KG1 (cell line): ENCODE measurements around the gene TELO2.
"Not testable (repeated sequence)": the region's sequence is repeated elsewhere in the genome, so short reads cannot be mapped to it uniquely, and the experiment has no call there.

Experiments used
- DNase-seq: peaks from one replicate; lab custom pipeline; 2025; lab: John Stamatoyannopoulos, UW

The TELO2 gene

GRCh38 chr16:1475552-1476114, 17.5 kb upstream of the TELO2 start:
- DNase-seq, result no peak

GRCh38 chr16:1477033-1477432, 16.1 kb upstream of the TELO2 start:
- no peak for DNase-seq

DNA sequence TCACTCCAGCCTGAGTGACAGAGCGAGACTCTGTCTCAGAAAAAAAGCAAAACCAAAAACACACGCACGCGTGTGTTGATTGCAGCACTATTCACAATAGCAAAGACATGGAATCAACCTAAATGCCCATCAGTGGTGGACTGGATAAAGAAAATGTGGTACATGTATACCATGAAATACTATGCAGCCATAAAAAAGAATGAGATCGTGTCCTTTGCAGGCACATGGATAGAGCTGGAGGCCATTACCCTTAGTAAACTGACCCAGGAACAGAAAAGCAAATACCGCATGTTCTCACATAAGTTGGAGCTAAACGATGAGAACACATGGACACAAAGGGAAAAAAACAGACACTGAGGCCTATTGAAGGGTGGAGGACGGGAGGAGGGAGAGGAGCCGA, 14.2 kb upstream of the TELO2 start:
- DNase-seq, result not testable (repeated sequence)

DNA sequence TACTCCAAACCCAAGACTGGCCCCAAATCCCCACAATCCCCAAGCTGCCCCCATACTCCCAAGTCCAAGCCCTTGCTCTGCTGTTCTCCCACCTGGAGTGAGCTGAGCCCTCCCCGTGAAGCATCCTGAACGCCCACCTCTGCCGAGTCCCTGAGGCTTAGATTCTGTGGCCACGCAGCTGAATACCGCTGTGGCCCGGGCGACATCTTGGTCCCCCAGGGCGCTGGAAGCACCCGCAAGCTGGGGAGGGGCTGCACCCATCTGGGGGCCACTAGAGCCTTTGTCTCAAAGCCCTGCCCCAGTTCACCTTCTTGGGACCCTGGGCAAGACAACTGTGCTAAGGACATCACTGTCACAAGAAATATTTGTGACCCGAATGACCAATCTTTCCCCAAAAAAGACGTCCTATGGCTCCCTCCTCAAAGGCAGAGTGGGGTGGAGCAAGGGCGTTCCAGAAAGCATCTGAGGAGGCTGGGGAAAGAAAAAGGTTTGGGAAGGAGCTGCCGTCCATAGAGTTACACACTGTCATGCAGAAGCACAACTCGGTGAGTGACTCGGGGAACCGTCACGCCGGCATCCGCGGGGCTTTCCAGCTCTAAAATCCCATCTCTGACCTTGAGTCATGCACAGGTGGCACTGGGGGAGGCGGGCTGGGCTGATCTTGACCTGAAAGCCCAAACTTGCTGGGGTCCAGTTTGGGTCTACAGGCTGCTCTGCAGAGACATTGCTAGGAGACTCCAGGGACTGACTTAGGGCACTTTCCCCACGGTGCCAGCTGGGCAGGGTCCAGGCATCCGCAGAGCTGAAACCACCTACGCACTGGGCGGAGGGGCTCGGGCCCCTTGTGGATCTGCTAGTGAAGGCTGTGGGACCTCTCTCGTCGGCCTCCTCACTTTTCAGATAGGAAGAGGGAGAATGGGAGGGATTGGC, 11.0 kb upstream of the TELO2 start:
- DNase-seq, result no peak

DNA sequence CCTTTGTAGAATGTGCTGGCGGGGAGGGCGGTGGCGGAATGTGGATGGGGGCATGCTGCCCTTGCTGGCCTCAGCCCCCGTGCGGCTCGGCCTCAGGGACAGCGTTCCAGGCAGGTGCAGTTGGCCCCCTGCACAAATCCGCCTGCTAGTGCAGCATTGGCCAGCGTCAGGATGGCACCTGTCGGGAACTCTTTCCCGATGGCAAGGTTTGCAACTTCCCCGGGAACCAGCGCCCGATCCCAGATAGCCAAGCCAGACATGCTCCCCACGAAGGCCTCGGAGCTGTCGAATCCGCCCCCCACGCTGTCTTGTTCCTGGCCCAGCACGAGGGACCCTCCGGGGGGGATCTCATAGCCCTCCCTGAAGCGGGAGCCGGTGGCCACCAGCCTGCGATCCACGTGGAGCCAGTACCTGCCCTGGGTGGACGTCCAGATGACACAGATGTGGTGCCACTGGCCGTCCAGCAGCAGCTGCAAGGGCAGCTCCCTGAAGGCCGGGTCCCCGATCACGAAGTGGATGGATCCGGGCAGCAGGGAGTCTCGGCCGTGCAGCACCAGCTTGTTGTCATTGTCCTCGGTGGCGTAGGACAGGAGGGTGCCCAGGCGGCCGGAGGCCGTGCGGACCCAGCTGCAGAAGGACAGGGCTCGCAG, 7.2 kb upstream of the TELO2 start:
- no peak for DNase-seq

- no peak for DNase-seq
These were observed 6.4 kb upstream of the TELO2 start for GRCh38 chr16:1486551-1487390.

GRCh38 chr16:1487395-1488053, 5.6 kb upstream of the TELO2 start:
- DNase-seq, result no peak

GRCh38 chr16:1488054-1488601, 5.0 kb upstream of the TELO2 start:
- no peak for DNase-seq

- DNase-seq, result no peak
These were observed 4.5 kb upstream of the TELO2 start, which contains the start of gene PTX4 for GRCh38 chr16:1488619-1489018. PTX4 (minus strand) TSS chr16:1488944; CDS start chr16:1488909, 35 bp downstream.

GRCh38 chr16:1489077-1489476, 4.1 kb upstream of the TELO2 start:
- DNase-seq, result no peak

DNA sequence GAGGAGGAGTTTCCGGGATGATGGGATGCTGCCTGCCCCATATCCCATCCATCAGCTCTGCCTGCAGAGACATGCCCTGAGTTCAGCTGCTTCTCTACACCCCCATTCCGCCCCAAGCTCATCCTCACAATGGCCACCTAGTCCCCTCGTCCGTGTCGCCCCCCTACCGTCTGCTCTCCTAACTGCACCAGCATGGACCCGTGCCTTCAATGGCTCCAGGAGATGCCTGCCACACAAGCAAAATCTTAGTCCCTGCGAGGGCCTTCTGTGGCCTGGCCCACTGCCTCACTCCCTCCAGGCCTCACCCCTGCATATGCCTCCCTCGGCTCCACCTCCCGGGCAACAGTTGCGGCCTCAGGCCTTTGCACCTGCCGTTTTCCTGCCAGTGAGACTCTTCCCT, 1.8 kb upstream of the TELO2 start:
- no peak for DNase-seq

GRCh38 chr16:1492082-1492922, 858 bp upstream of the TELO2 start:
- no peak for DNase-seq

DNA sequence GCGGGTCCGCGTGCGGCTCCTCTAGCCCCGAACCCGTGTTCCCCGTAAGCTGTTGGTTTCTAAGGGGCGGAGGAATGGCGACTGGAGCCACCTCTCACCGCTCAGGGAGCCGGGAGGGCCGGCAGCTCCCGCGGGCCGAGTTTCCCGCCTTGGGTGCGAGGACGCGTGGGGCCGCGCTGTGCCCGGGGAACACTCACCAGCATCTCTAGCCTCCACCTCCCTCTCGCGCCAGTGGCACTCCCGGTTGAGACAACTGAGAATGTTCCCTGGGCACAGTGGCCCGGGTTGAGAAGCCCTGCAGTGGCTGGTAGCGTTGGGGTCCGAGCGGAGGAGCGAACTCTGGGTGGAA, 560 bp downstream of the TELO2 start:
- no peak for DNase-seq

GRCh38 chr16:1494129-1494640, 1.0 kb downstream of the TELO2 start:
- no peak for DNase-seq

GRCh38 chr16:1494711-1495110, 1.6 kb downstream of the TELO2 start:
- DNase-seq, result no peak

DNA sequence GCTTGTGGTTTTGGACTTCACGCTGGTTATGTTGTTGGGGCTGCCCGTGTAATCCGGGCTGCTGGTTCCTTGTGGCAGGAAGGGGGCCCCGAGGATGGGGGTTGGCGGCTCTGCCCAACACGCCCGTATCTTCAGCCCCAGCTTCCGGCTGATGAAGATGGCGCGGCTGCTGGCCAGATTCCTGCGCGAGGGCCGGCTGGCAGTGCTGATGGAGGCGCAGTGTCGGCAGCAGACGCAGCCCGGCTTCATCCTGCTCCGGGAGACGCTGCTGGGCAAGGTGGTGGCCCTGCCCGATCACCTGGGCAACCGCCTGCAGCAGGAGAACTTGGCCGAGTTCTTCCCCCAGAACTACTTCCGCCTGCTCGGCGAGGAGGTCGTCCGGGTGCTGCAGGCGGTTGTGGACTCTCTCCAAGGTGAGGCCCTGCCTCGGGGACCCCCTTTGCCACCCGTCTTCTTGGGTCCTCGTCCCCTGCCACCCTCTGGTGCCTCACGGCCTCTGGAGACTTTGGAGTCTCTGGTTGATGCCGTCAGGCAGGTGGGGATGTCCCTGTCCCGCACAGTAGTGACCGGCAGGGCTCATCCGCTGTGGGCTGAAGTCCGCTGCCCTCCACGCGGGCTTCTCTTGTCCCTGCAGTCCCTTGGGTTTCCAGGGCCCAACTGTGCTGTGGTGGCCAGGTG, 2.2 kb downstream of the TELO2 start:
- no peak for DNase-seq

DNA sequence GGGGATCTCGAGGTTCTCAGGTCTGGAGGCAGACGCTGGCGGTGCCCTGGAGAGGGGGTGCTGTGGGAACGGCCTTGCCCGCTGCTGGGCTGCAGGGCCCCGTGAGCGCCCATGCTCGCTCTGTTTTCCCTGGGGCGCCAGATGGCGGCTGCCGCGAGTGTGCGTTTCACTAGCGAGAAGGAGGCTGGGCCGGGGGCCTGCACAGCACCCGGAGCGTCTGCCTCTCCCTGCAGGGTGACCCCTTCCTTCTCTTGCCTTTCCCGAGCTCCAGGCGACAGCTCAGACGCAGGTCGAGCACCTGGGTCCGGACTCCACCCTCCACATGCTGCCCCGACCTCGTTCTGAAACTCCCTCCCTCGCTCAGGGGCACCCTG, 2.7 kb downstream of the TELO2 start:
- DNase-seq, result no peak

- DNase-seq, result no peak
These were observed 3.3 kb downstream of the TELO2 start for GRCh38 chr16:1496464-1496863.

DNA sequence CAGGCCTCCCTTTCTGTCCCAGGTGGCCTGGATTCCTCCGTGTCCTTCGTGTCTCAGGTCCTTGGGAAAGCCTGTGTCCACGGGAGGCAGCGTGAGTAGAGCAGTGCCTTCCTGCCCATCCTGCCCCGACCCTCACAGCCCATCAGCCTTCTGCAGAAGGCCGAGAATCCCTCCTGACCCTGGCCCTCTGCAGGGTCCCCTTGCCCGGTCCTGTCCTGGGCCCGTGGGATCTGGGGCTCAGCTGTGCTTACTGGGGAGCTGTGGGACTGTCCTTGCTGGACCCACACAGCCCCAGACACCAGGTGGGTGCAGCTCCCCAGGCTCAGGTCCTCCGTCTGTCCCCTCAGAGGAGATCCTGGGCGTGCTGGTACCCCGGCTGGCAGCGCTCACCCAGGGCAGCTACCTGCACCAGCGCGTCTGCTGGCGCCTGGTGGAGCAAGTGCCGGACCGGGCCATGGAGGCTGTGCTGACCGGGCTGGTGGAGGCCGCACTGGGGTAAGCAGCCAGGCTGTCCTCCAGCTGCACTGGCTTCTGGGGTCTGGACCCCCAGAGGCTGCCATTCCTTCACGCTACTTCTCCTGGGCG, 3.9 kb downstream of the TELO2 start:
- no peak for DNase-seq
